Effector memory CD8-positive, alpha-beta T cell (primary cell): ENCODE data around the gene PSMD2.
"Not testable (repeated sequence)": the region's sequence is repeated elsewhere in the genome, so short reads cannot be mapped to it uniquely, and the experiment has no call there.

Experiments used
- ATAC-seq: fragments of 150-1000 bp; cut with Tn5 transposase; replicated peaks from 2 replicates; pipeline ENCODE4 v1.10.0; 2021; ENCODE audit warnings: mild to moderate bottlenecking, moderate library complexity
- DNase-seq, 3 experiments: peaks; one replicate each; pipeline ENCODE4 v3.0.0; 2021
- H3K27ac Mint-ChIP-seq, 2 donors: one replicate each; pipeline ENCODE4 v1.8.0; 2022; ENCODE audit warnings: mild to moderate bottlenecking in 2 of 2, mixed read lengths in 2 of 2, moderate library complexity in 2 of 2
- H3K27me3 Mint-ChIP-seq, 2 donors: one replicate each; pipeline ENCODE4 v1.8.0; 2022; ENCODE audit warnings: mixed read lengths in 2 of 2
- H3K36me3 Mint-ChIP-seq: one replicate; pipeline ENCODE4 v1.8.0; 2022; ENCODE audit warnings: mild to moderate bottlenecking, moderate library complexity, mixed read lengths; ENCODE audit not compliant: insufficient read depth
- H3K4me1 Mint-ChIP-seq, 2 donors: one replicate each; pipeline ENCODE4 v1.8.0; 2022; ENCODE audit warnings: low read depth in 2 of 2, mixed read lengths in 2 of 2
- H3K4me3 Mint-ChIP-seq, 2 donors: one replicate each; pipeline ENCODE4 v1.8.0; 2022; ENCODE audit warnings: mild to moderate bottlenecking in 2 of 2, mixed read lengths in 2 of 2, moderate library complexity in 2 of 2
- H3K9me3 Mint-ChIP-seq, 2 donors: one replicate each; pipeline ENCODE4 v1.8.0; 2022; ENCODE audit warnings: mixed read lengths in 2 of 2

Gene PSMD2

GRCh38 chr3:184332370-184333090, 33.5 kb downstream of the PSMD2 start:
- no peak overlapping the region for H3K4me3 Mint-ChIP-seq
- peak overlapping the region; percentile 73 to 75 for H3K27ac Mint-ChIP-seq
- no peaks in the 10 kb centered on the region for H3K27me3 Mint-ChIP-seq
- DNase-seq (no peak), ATAC-seq (no peak)
- peaks cover 30 to 31% of the 10 kb centered on the region in 2 donors for H3K4me1 Mint-ChIP-seq
- H3K36me3 Mint-ChIP-seq = peaks cover 77% of the 10 kb centered on the region
- H3K9me3 Mint-ChIP-seq = no peaks in the 10 kb centered on the region

GRCh38 chr3:184333190-184333589, 34.1 kb downstream of the PSMD2 start:
- Mint-ChIP-seq H3K9me3 (no peaks in the 10 kb centered on the region), H3K4me1 (peaks cover 36% of the 10 kb centered on the region in 2 donors), H3K27ac (peak overlapping the region; percentile 73 to 75), H3K27me3 (no peaks in the 10 kb centered on the region), H3K4me3 (no peak overlapping the region), H3K36me3 (peaks cover 70% of the 10 kb centered on the region)
- no peak for ATAC-seq
- no peak for DNase-seq

GRCh38 chr3:184333700-184334099, 34.7 kb downstream of the PSMD2 start:
- peaks cover 36% of the 10 kb centered on the region in 2 donors for H3K4me1 Mint-ChIP-seq
- DNase-seq (no peak), ATAC-seq (no peak)
- H3K27me3 Mint-ChIP-seq = no peaks in the 10 kb centered on the region
- peaks cover 65% of the 10 kb centered on the region for H3K36me3 Mint-ChIP-seq
- no peak overlapping the region for H3K4me3 Mint-ChIP-seq
- no peaks in the 10 kb centered on the region for H3K9me3 Mint-ChIP-seq
- H3K27ac Mint-ChIP-seq = peak overlapping the region; percentile 73 to 75

- Mint-ChIP-seq H3K4me3 (peak overlapping the region; percentile 20 to 85), H3K27ac (peak overlapping the region; percentile 73 to 75), H3K4me1 (peaks cover 35 to 36% of the 10 kb centered on the region in 2 donors), H3K27me3 (no peaks in the 10 kb centered on the region), H3K9me3 (no peaks in the 10 kb centered on the region), H3K36me3 (peaks cover 56% of the 10 kb centered on the region)
- DNase-seq (peak; percentile 16 to 30 (median 26)), ATAC-seq (peak; percentile 31)
Measured at GRCh38 chr3:184334470-184335158, 35.6 kb downstream of the PSMD2 start.

GRCh38 chr3:184335291-184335660, 36.2 kb downstream of the PSMD2 start:
- Mint-ChIP-seq H3K4me1 (peaks cover 35 to 36% of the 10 kb centered on the region in 2 donors), H3K4me3 (peak overlapping the region; percentile 85), H3K9me3 (no peaks in the 10 kb centered on the region), H3K27me3 (no peaks in the 10 kb centered on the region), H3K36me3 (peaks cover 49% of the 10 kb centered on the region), H3K27ac (peak overlapping the region; percentile 73 to 75)
- no peak for ATAC-seq
- no peak for DNase-seq

- DNase-seq (peak; percentile 86 to 92 (median 91)), ATAC-seq (peak; percentile 81)
- Mint-ChIP-seq H3K27ac (peak overlapping the region; percentile 73 to 91), H3K4me3 (peak overlapping the region; percentile 85), H3K36me3 (peaks cover 47% of the 10 kb centered on the region), H3K4me1 (peaks cover 35 to 36% of the 10 kb centered on the region in 2 donors), H3K9me3 (no peaks in the 10 kb centered on the region), H3K27me3 (no peaks in the 10 kb centered on the region)
Measured at GRCh38 chr3:184335661-184336546, 36.9 kb downstream of the PSMD2 start.

GRCh38 chr3:184336547-184337398, 37.7 kb downstream of the PSMD2 start:
- ATAC-seq (no peak), DNase-seq (no peak)
- peak overlapping the region; percentile 73 to 91 for H3K27ac Mint-ChIP-seq
- H3K4me3 Mint-ChIP-seq = peak overlapping the region; percentile 85
- no peaks in the 10 kb centered on the region for H3K27me3 Mint-ChIP-seq
- no peaks in the 10 kb centered on the region for H3K9me3 Mint-ChIP-seq
- peaks cover 42% of the 10 kb centered on the region for H3K36me3 Mint-ChIP-seq
- H3K4me1 Mint-ChIP-seq = peaks cover 31 to 35% of the 10 kb centered on the region in 2 donors

- Mint-ChIP-seq H3K36me3 (peaks cover 39% of the 10 kb centered on the region), H3K4me1 (peaks cover 31 to 35% of the 10 kb centered on the region in 2 donors)
Measured at GRCh38 chr3:184337399-184337714, 38.3 kb downstream of the PSMD2 start, which contains the start of gene FAM131A. TSS of gene FAM131A (plus strand) at chr3:184337600. CDS start at chr3:184337631, 31 bp downstream.

GRCh38 chr3:184337981-184338380, 38.9 kb downstream of the PSMD2 start:
- peaks cover 32% of the 10 kb centered on the region for H3K36me3 Mint-ChIP-seq
- no peaks in the 10 kb centered on the region for H3K9me3 Mint-ChIP-seq
- ATAC-seq = no peak
- H3K27me3 Mint-ChIP-seq = no peaks in the 10 kb centered on the region
- peak overlapping the region in 1 of 2 donors; percentile 25 for H3K4me3 Mint-ChIP-seq
- DNase-seq = no peak
- H3K27ac Mint-ChIP-seq = no peak overlapping the region
- peaks cover 31 to 35% of the 10 kb centered on the region in 2 donors for H3K4me1 Mint-ChIP-seq

More at GRCh38 chr3:184337399-184337714, 38.3 kb downstream of the PSMD2 start, which contains the start of gene FAM131A:
- Mint-ChIP-seq H3K9me3 (no peaks in the 10 kb centered on the region), H3K27ac (peak within 1 kb of the TSS; percentile 73 to 91), H3K4me3 (peak within 1 kb of the TSS; percentile 85), H3K27me3 (no peaks in the 10 kb centered on the region)
- no peak for DNase-seq
- no peak for ATAC-seq

- DNase-seq = no peak
- no peak overlapping the region for H3K4me3 Mint-ChIP-seq
- H3K4me1 Mint-ChIP-seq = peaks cover 30 to 35% of the 10 kb centered on the region in 2 donors
- peaks cover 33% of the 10 kb centered on the region for H3K36me3 Mint-ChIP-seq
- H3K9me3 Mint-ChIP-seq = no peaks in the 10 kb centered on the region
- no peak for ATAC-seq
- no peaks in the 10 kb centered on the region for H3K27me3 Mint-ChIP-seq
- no peak overlapping the region for H3K27ac Mint-ChIP-seq
Measured at GRCh38 chr3:184338511-184338945, 39.5 kb downstream of the PSMD2 start.

GRCh38 chr3:184339001-184339400, 40.0 kb downstream of the PSMD2 start:
- Mint-ChIP-seq H3K4me1 (peaks cover 26 to 33% of the 10 kb centered on the region in 2 donors), H3K27ac (no peak overlapping the region), H3K9me3 (no peaks in the 10 kb centered on the region), H3K27me3 (no peaks in the 10 kb centered on the region), H3K36me3 (peaks cover 29% of the 10 kb centered on the region), H3K4me3 (no peak overlapping the region)
- ATAC-seq (no peak), DNase-seq (no peak)

- Mint-ChIP-seq H3K4me1 (peaks cover 20 to 30% of the 10 kb centered on the region in 2 donors), H3K36me3 (peaks cover 23% of the 10 kb centered on the region)
- not testable (repeated sequence) for H3K9me3 Mint-ChIP-seq, H3K27ac Mint-ChIP-seq, ATAC-seq, H3K27me3 Mint-ChIP-seq, H3K4me3 Mint-ChIP-seq, DNase-seq
Measured at GRCh38 chr3:184339451-184340135, 40.6 kb downstream of the PSMD2 start.
